ENCODE results near the gene C1QB.
A peak's percentile ranks its signal among the peaks of the same experiment; 100 is the strongest.

The C1QB gene

DNA sequence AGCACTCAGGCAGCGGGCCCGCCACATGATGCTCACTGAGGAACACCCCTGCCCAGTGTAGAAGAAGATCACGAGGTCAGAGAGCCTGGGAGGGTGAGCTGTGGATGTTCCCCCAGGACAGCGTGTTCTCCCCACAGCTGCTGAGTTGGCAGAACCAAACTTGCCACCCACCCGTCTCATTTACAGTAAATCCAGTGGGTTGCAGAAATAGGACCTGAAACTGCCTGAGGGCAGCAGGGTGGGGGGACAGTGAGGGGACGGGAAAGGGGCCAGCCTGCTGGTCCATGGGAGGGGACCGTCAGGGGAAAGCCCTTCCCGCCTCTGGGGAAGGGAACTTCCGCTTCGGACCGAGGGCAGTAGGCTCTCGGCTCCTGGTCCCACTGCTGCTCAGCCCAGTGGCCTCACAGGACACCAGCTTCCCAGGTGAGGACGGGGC, at the start of gene C1QB:
TSS of gene C1QB (plus strand) at position 356 of the 436 bp plus-strand sequence. CDS start 6,227 bp downstream, outside the sequence.
- DNase-seq (ENCODE audit: low read depth) = no peak

GRCh38 chr1:22606161-22606560, 46.9 kb upstream of the C1QB start:
- DNase-seq (ENCODE audit: low read depth) = no peak

- no peak for DNase-seq (ENCODE audit: low read depth)
These were observed 45.9 kb upstream of the C1QB start for GRCh38 chr1:22607154-22607553.

GRCh38 chr1:22608361-22608760, 44.7 kb upstream of the C1QB start:
- no peak for DNase-seq (ENCODE audit: low read depth)

DNA sequence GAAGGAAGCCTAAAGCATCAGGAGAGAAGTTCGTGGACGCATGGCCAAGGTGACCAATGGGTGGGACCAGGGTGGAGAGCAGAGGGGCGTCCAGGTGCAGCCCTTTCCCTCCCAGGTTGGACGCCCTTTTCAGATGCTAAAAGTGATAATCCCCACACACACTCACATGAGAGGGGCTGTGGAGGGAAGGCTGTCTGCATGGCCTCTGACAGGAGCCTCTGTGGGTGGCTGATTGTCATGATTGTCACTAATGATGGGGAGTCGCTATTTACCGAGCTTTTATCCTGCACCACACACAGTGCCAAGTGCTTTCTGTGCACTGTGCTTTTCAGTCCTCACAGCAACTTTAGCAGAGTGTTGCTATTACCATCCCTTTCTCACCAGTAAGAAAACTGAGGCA, 43.7 kb upstream of the C1QB start:
- DNase-seq (ENCODE audit: low read depth) = no peak

DNA sequence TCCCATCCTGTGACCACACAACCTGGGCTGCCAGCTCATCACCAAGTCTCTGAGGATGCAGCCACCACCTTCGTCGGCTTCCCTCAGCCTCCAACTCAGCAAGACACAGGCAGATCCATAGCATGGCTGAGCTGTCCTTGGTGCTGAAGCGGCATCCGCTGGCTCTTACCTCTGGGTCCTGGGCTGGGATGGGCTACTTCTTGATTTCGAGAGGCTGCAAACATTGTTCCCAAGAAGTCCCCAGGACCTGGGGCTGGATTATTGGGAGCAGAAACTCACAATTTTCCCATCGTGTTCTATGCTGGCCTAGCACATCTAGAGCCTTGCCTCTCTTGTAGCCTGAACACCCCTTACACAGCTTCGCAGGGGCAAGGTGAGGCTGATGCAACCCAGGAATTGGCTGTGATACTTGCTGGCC, 41.5 kb upstream of the C1QB start:
- DNase-seq (ENCODE audit: low read depth) = peak; percentile 16

- no peak for DNase-seq (ENCODE audit: low read depth)
These were observed 40.1 kb upstream of the C1QB start for GRCh38 chr1:22612671-22613571.

- no peak for DNase-seq (ENCODE audit: low read depth)
These were observed 39.5 kb upstream of the C1QB start for GRCh38 chr1:22613572-22613918.

DNA sequence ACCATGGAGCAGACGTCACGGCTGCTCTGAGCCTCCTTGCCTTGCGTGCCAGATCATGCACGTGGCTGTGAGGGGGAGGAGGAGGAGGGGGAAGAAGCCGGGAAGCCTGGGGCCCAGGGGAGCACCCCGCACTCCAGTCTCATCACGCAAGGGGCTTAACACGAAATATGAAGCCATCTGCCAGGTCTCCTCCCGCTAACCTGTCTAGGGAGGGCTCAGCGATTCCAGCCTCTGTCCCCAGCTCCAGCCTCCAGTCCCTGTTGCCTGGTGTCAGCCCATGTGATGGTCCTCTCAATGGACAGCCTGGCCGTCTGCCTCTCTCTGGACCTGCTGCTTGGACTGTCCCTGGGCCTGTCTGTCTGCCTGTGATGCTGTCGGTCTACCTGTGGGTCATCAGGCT, 39.1 kb upstream of the C1QB start:
- no peak for DNase-seq (ENCODE audit: low read depth)

GRCh38 chr1:22615886-22616285, 37.1 kb upstream of the C1QB start:
- no peak for DNase-seq (ENCODE audit: low read depth)

DNA sequence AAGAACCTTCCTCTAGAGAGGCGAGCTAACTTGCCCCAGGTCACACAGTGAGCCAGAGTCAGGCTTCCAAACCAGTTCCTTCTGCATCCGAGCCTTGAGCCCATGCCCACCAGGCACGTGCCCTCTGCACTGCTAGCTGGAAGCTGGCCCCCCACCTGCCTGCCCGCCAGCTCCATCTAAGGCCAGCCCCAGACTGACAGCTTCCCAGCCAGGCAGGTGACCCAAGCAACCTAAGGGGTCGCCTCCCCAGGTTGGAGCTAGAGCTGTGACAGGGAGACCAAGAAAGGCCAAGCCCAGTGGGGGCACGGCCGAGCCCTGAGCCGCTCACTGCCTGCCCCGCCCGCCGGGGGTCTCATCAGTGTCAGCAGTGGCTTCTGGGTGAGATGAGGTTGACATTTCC, 36.5 kb upstream of the C1QB start:
- DNase-seq (ENCODE audit: low read depth) = no peak

DNA sequence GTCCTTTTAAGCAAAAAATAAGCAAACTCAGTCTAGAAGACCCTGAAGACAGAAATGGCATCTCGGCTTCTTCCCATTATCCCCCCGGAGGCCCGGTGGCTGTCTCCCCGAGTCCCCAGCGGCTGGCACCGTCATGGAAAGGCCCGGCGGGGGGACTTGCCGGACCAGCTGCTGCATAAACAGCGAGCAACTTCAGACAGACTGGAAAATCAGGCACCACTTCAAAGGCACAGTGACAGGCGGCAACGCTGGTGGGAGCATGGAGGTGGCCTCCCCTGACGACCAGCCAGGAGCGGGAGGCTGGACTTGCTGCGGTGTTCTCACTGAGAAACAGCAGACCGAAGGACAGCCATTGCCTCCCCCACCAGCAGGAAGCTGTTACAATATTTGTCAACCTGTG, 35.0 kb upstream of the C1QB start:
- DNase-seq (ENCODE audit: low read depth) = no peak

DNA sequence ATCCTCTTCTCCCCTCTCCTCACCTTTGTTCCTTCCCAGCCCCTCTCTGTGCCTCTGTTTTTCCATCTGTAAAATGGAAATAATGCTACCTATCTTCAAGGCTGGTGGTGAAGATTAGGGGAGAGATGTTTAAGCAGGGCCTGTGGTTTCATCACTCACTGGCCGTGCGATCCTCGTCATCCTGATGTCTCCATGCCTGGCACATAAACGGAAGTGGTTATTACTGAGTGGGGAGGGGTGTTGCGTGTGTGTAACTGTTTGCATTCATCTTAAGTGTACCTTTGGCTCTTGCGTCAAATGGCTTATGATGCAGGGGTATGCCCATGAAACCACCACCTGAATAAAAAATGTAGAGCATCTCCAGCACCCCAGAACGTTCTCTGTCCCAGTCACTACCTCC, 33.8 kb upstream of the C1QB start:
- no peak for DNase-seq (ENCODE audit: low read depth)

DNA sequence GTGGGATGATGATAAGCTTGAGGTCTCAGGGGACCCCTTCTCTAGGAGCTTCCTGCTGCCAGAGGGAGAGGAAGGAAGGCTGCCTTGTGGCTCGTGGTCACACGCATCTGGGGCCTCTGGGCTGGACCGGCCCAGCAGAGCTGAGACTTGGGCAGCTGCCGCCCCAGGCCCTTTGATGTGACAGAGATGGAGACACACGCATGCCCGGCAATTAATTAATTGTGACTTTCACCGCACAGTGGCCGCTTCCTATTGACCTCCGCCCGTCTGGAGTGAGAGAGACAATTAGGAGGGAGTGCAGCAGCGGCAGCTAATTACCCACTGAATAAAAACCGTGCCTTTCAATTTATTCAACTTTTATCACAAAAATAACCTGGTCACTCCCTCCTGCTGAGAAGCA, 33.2 kb upstream of the C1QB start:
- DNase-seq (ENCODE audit: low read depth) = no peak

DNA sequence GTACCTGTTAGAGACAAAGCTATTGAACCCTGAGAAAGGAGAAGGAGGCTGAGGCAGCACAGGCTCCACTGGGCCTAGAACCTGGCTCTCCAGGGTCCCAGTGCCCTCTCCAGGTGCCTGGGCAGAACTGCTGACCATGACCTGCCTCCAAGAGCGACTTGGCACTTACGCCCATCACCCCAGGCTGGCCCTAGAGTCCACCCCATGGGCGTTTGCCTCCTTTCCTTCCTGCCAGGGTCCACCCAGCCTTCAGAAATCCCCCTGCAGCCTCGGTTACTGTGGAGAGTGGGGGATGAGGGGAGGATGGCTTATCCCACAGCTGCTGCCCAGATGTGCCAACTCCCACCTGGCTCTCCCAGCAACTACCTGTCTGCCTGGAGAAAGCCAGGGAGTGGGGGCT, 31.3 kb upstream of the C1QB start:
- no peak for DNase-seq (ENCODE audit: low read depth)

- no peak for DNase-seq (ENCODE audit: low read depth)
These were observed 27.6 kb upstream of the C1QB start for GRCh38 chr1:22625262-22625925.

DNA sequence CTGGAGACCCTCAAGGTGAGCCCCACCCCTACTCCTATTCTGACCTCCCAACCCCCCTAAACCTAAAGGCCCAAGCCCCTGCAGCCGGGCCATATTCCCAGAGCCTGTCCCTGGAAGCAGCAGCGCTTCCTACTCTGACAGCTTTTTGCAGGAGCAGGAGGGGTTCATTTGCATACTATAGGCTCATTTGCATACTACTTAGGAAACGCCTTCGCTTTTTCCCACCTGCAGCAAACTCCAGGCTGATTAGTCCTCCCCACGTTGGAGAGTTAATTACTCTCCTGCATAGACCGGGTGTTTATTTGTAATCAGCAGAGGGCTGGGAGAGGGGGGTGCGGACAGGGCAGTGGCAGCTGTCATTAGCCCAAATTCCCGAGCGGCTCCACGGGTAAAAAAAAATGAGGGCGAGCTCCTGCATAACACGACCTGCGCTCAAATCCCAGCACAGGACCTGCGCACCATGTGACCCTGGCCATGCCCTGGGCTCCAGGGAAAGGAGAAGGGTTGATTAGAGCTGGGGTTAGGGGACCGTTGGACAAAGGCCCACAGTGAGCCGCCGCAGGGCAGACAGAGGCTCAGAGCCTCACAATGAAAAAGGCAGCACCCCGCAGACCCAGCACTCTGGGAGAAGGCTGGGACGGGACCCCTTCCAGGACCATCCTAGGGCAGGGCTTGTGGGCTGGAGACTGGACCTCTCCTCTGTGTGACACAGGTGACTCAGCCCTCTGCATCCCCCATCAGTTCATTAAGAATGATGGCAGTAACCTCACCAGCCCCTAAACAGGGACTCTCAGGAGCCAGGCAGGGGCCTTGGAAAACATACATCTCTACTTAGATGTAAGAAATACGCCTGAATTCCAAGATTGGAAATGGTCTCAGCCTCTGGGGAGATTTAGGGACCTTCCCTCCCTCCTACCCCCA, 26.5 kb upstream of the C1QB start:
- DNase-seq (ENCODE audit: low read depth) = no peak

DNA sequence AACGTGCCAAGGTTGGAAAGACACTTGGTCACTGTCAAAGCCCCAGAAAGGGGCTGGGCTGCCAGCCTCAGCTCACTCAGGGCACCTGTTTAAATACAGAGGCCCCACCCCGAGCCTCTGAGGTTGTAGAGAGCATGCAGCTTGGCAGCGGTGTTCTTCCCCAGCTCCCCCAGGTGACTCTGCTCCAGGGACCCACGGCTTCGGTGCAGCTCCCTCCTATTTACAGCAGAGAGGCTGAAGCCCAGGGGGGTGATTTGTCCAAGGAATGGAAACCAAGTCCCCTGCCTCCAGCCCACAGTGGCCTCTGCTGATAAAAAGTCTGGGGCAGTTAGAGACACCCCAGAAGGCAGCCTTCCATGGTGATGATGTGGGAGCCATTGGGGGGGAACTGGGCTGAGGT, 25.7 kb upstream of the C1QB start:
- DNase-seq (ENCODE audit: low read depth) = no peak

DNA sequence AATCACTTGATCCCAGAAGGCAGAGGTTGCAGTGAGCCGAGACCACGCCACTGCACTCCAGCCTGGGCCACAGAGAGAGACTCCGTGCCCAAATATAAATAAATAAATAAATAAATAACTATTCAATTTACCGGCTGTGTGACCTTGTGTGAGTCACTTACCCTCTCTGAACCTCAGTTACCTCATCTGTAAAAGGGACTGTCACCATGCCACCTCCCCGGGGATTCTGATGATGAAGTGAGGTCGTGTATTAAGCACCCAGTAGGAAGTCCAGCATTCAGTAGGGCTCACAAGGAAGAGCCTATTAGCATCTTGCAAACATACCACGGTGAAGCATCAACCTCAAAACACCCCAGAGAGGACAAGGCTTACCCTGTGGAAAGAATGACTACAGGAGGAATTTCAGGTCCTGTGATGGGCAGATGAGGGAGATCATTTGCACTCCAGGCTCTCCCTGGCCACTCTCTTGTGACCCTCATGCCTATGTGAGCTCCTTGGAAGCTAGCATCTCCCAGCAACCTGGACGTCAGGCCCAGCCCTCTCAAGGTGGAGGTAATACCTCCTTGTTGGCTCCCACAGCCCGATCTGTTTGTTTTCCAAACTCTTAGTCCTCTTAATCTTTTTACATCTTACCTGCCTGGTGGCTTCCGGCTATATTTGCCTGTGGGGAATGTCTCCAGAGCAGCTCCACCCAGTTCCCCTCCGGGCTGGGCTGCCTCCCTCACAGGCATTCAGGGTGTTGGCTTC, 24.2 kb upstream of the C1QB start:
- DNase-seq (ENCODE audit: low read depth) = no peak

GRCh38 chr1:22629886-22630285, 23.1 kb upstream of the C1QB start:
- DNase-seq (ENCODE audit: low read depth) = no peak

- DNase-seq (ENCODE audit: low read depth) = no peak
These were observed 19.2 kb upstream of the C1QB start for GRCh38 chr1:22633697-22634463.

Measured in activated T-cell treated with anti-CD3 and anti-CD28 coated beads for 48 hours (primary cell).